SH-SY5Y (cell line): Measurements from ENCODE around the gene ZBTB49.

Experiments used
- GATA2 ChIP-seq: IDR thresholded peaks from 2 replicates; pipeline ENCODE4 v1.6.1; 2011; ENCODE audit warnings: mild to moderate bottlenecking, low read depth, low read length
- GATA3 ChIP-seq: IDR thresholded peaks from 2 replicates; pipeline ENCODE4 v1.6.1; 2011; ENCODE audit warnings: low read depth, mild to moderate bottlenecking, low read length, moderate library complexity

The ZBTB49 gene

GRCh38 chr4:4347585-4347984 is 57.5 kb downstream of the ZBTB49 start:
- TF ChIP-seq GATA2 (no peak), GATA3 (no peak)

GRCh38 chr4:4349867-4350266 is 59.8 kb downstream of the ZBTB49 start:
- TF ChIP-seq GATA2: no peak
- TF ChIP-seq GATA3: no peak

- TF ChIP-seq GATA2 (no peak), GATA3 (no peak)
These were observed 60.9 kb downstream of the ZBTB49 start for GRCh38 chr4:4350909-4351308.

GRCh38 chr4:4355302-4355701 is 65.3 kb downstream of the ZBTB49 start:
- TF ChIP-seq GATA2: no peak
- TF ChIP-seq GATA3: no peak

GRCh38 chr4:4356106-4357041 is 66.3 kb downstream of the ZBTB49 start:
- no peak for TF ChIP-seq GATA3
- no peak for TF ChIP-seq GATA2

- TF ChIP-seq GATA3 (no peak), GATA2 (no peak)
These were observed 68.2 kb downstream of the ZBTB49 start for GRCh38 chr4:4358093-4358854.

- TF ChIP-seq GATA2: no peak
- no peak for TF ChIP-seq GATA3
These were observed 71.8 kb downstream of the ZBTB49 start for GRCh38 chr4:4361883-4362282.

- no peak for TF ChIP-seq GATA3
- no peak for TF ChIP-seq GATA2
These were observed 73.1 kb downstream of the ZBTB49 start for GRCh38 chr4:4362991-4363697.

- TF ChIP-seq GATA2: no peak
These were observed 74.0 kb downstream of the ZBTB49 start for GRCh38 chr4:4364061-4364460.

- TF ChIP-seq GATA3 (no peak), GATA2 (no peak)
These were observed 74.6 kb downstream of the ZBTB49 start for GRCh38 chr4:4364486-4365208.

- TF ChIP-seq GATA3 (no peak), GATA2 (no peak)
These were observed 78.9 kb downstream of the ZBTB49 start for GRCh38 chr4:4368809-4369580.
